C4-2B (cell line): ENCODE data around the gene GRAPL.
"Not testable (repeated sequence)": the region's sequence is repeated elsewhere in the genome, so short reads cannot be mapped to it uniquely, and the experiment has no call there.

Experiments used
- CTCF ChIP-seq: fragments of 450-650 bp; conservative IDR thresholded peaks from 2 replicates; pipeline ENCODE4 v1.5.1; 2017; ENCODE audit warnings: mild to moderate bottlenecking
- ZFX ChIP-seq: fragments of 450-650 bp; IDR thresholded peaks from 2 replicates; pipeline ENCODE4 v1.6.1; 2017

- not testable (repeated sequence) for TF ChIP-seq CTCF, ZFX
Measured at GRCh38 chr17:19133793-19134192, 6.4 kb downstream of the GRAPL start.
